ENCODE data around the gene HSCB. TPM values are rescaled to one million over a fixed set of nuclear protein-coding genes. Genes with fewer than 3 reads are reported as not detected.
"Not testable (repeated sequence)": the region's sequence is repeated elsewhere in the genome, so short reads cannot be mapped to it uniquely, and the experiment has no call there.

Gene HSCB
- total RNA-seq, 4 donors from 2014 or later, result 14.2 to 28.1 (median 20.5) TPM

- 3% methylated on average over 10 of the region's 10 CpGs for WGBS
- no peaks in the 10 kb centered on the region for H3K9me3 ChIP-seq
- TF ChIP-seq POLR2A (IDR thresholded peaks at IDR 0.05) (no peak), POLR2AphosphoS5 (IDR thresholded peaks at IDR 0.05) (no peak), EP300 (IDR thresholded peaks at IDR 0.05) (no peak)
- H3K4me1 ChIP-seq, result peaks cover 19% of the 10 kb centered on the region
- no peaks in the 10 kb centered on the region for H3K27me3 ChIP-seq
- H3K27ac ChIP-seq, result peak overlapping the region; percentile 98
- no peak for DNase-seq (ENCODE audit: low spot score in 2 of 2)
- peak overlapping the region; percentile 96 for H3K4me3 ChIP-seq
- peaks cover 37% of the 10 kb centered on the region for H3K36me3 ChIP-seq
These were observed 723 bp downstream of the HSCB start for GRCh38 chr22:28742562-28742962.

- H3K9me3 ChIP-seq, result no peaks in the 10 kb centered on the region
- peaks cover 50% of the 10 kb centered on the region for H3K36me3 ChIP-seq
- H3K4me3 ChIP-seq, result no peak overlapping the region
- no peak for DNase-seq (ENCODE audit: low spot score in 2 of 2)
- H3K4me1 ChIP-seq, result peaks cover 19% of the 10 kb centered on the region
- WGBS, result 97% methylated on average over 3 of the region's 3 CpGs
- no peaks in the 10 kb centered on the region for H3K27me3 ChIP-seq
- no peak overlapping the region for H3K27ac ChIP-seq
- TF ChIP-seq POLR2A (IDR thresholded peaks at IDR 0.05) (no peak), CTCF (IDR thresholded peaks at IDR 0.05) (no peak), EP300 (IDR thresholded peaks at IDR 0.05) (no peak), POLR2AphosphoS5 (IDR thresholded peaks at IDR 0.05) (no peak)
These were observed 2.0 kb downstream of the HSCB start for GRCh38 chr22:28743852-28744251.

- 77% methylated on average over 6 of the region's 6 CpGs for WGBS
- H3K27ac ChIP-seq, result no peak overlapping the region
These were observed 8.6 kb downstream of the HSCB start for GRCh38 chr22:28750471-28750881.

GRCh38 chr22:28754512-28754911 is 12.7 kb downstream of the HSCB start:
- not testable (repeated sequence) for H3K4me1 ChIP-seq; DNase-seq (ENCODE audit: low spot score in 2 of 2); H3K9me3 ChIP-seq; H3K27ac ChIP-seq; H3K27me3 ChIP-seq; H3K4me3 ChIP-seq
- 90% methylated on average over 3 of the region's 3 CpGs for WGBS
- H3K36me3 ChIP-seq, result peaks cover 23% of the 10 kb centered on the region

More at GRCh38 chr22:28750471-28750881, 8.6 kb downstream of the HSCB start:
- H3K4me1 ChIP-seq, result no peaks in the 10 kb centered on the region
- peaks cover 63% of the 10 kb centered on the region for H3K36me3 ChIP-seq
- H3K4me3 ChIP-seq, result no peak overlapping the region
- no peaks in the 10 kb centered on the region for H3K9me3 ChIP-seq
- TF ChIP-seq CTCF (IDR thresholded peaks at IDR 0.05) (no peak), EP300 (IDR thresholded peaks at IDR 0.05) (no peak), POLR2AphosphoS5 (IDR thresholded peaks at IDR 0.05) (no peak), POLR2A (IDR thresholded peaks at IDR 0.05) (no peak)
- no peak for DNase-seq (ENCODE audit: low spot score in 2 of 2)
- no peaks in the 10 kb centered on the region for H3K27me3 ChIP-seq

- Histone ChIP-seq H3K27me3 (no peaks in the 10 kb centered on the region), H3K36me3 (no peaks in the 10 kb centered on the region), H3K27ac (no peak overlapping the region), H3K4me1 (peaks cover 7% of the 10 kb centered on the region), H3K4me3 (no peak overlapping the region), H3K9me3 (no peaks in the 10 kb centered on the region)
- 67% methylated on average over 3 of the region's 3 CpGs for WGBS
- no peak for DNase-seq (ENCODE audit: low spot score in 2 of 2)
- TF ChIP-seq CTCF (IDR thresholded peaks at IDR 0.05), result no peak
- no peak for TF ChIP-seq POLR2A (IDR thresholded peaks at IDR 0.05)
- no peak for TF ChIP-seq EP300 (IDR thresholded peaks at IDR 0.05)
- TF ChIP-seq POLR2AphosphoS5 (IDR thresholded peaks at IDR 0.05), result no peak
These were observed 18.2 kb downstream of the HSCB start for GRCh38 chr22:28759861-28760560.

GRCh38 chr22:28761449-28761755 is 19.6 kb downstream of the HSCB start:
- no peak for DNase-seq (ENCODE audit: low spot score in 2 of 2)
- 96% methylated on average over 10 of the region's 10 CpGs for WGBS
- no peak for TF ChIP-seq POLR2AphosphoS5 (IDR thresholded peaks at IDR 0.05)
- no peak for TF ChIP-seq EP300 (IDR thresholded peaks at IDR 0.05)
- no peak for TF ChIP-seq CTCF (IDR thresholded peaks at IDR 0.05)
- no peak for TF ChIP-seq POLR2A (IDR thresholded peaks at IDR 0.05)

GRCh38 chr22:28762000-28762399 is 20.2 kb downstream of the HSCB start:
- H3K36me3 ChIP-seq; H3K9me3 ChIP-seq; DNase-seq (ENCODE audit: low spot score in 2 of 2); H3K27ac ChIP-seq; H3K27me3 ChIP-seq; H3K4me1 ChIP-seq; H3K4me3 ChIP-seq: not testable (repeated sequence)
- WGBS, result 90% methylated on average over 4 of the region's 4 CpGs

More at GRCh38 chr22:28761449-28761755, 19.6 kb downstream of the HSCB start:
- H3K4me3 ChIP-seq, result no peak overlapping the region
- peaks cover 7% of the 10 kb centered on the region for H3K4me1 ChIP-seq
- no peaks in the 10 kb centered on the region for H3K36me3 ChIP-seq
- no peaks in the 10 kb centered on the region for H3K9me3 ChIP-seq
- H3K27me3 ChIP-seq, result no peaks in the 10 kb centered on the region
- H3K27ac ChIP-seq, result no peak overlapping the region

Measured in suprapubic skin (tissue), 4 donors.